Nephron (organoid): Measurements from ENCODE around the gene HMGN5.
A peak's percentile ranks its signal among the peaks of the same experiment; 100 is the strongest.

Experiments used
- H3K27ac Mint-ChIP-seq, 3 experiments: 2 replicates each; pipeline ENCODE4 v1.8.0; 2020; ENCODE audit warnings: mixed read lengths in 3 of 3, mild to moderate bottlenecking in 2 of 3, moderate library complexity in 1 of 3
- H3K27me3 Mint-ChIP-seq: 2 replicates; pipeline ENCODE4 v1.8.0; 2021; ENCODE audit warnings: low read depth, mild to moderate bottlenecking, moderate library complexity, mixed read lengths
- H3K36me3 Mint-ChIP-seq: 2 replicates; pipeline ENCODE4 v1.8.0; 2020; ENCODE audit warnings: low read depth, mixed read lengths
- H3K4me1 Mint-ChIP-seq: 2 replicates; pipeline ENCODE4 v1.8.0; 2020; ENCODE audit warnings: mixed read lengths
- H3K4me3 Mint-ChIP-seq, 3 experiments: 2 replicates each; pipeline ENCODE4 v1.8.0; 2020; ENCODE audit warnings: mild to moderate bottlenecking in 3 of 3, mixed read lengths in 3 of 3, moderate library complexity in 2 of 3
- H3K9me3 Mint-ChIP-seq: 2 replicates; pipeline ENCODE4 v1.8.0; 2020; ENCODE audit warnings: mixed read lengths
- CTCF ChIP-seq, 3 experiments: fragments of 200-600 bp; sonication (generic); IDR thresholded peaks; one replicate each; pipeline ENCODE4 v1.5.0; 2021; ENCODE audit warnings: antibody characterized with exemption in 3 of 3; ENCODE audit not compliant: unreplicated experiment in 3 of 3

Gene HMGN5

GRCh38 chrX:81120258-81120935 is 81.3 kb downstream of the HMGN5 start:
- no peak for TF ChIP-seq CTCF (IDR thresholded peaks at IDR 0.05; ENCODE audit: unreplicated experiment in 3 of 3)
- Mint-ChIP-seq H3K4me1 (peaks cover 5% of the 10 kb centered on the region), H3K36me3 (no peaks in the 10 kb centered on the region), H3K4me3 (peak overlapping the region; percentile 91 to 94 (median 93)), H3K27ac (peak overlapping the region; percentile 64 to 93 (median 91)), H3K27me3 (peaks cover 24% of the 10 kb centered on the region), H3K9me3 (no peaks in the 10 kb centered on the region)

GRCh38 chrX:81114757-81115156 is 87.0 kb downstream of the HMGN5 start:
- peaks cover 4% of the 10 kb centered on the region for H3K4me1 Mint-ChIP-seq
- no peaks in the 10 kb centered on the region for H3K27me3 Mint-ChIP-seq
- no peaks in the 10 kb centered on the region for H3K36me3 Mint-ChIP-seq
- no peaks in the 10 kb centered on the region for H3K9me3 Mint-ChIP-seq
- no peak for TF ChIP-seq CTCF (IDR thresholded peaks at IDR 0.05; ENCODE audit: unreplicated experiment in 3 of 3)
- H3K4me3 Mint-ChIP-seq = no peak overlapping the region
- no peak overlapping the region for H3K27ac Mint-ChIP-seq

- no peak for TF ChIP-seq CTCF (IDR thresholded peaks at IDR 0.05; ENCODE audit: unreplicated experiment in 3 of 3)
- no peak overlapping the region for H3K27ac Mint-ChIP-seq
- peaks cover 15% of the 10 kb centered on the region for H3K9me3 Mint-ChIP-seq
- H3K36me3 Mint-ChIP-seq = peaks cover 3% of the 10 kb centered on the region
- H3K27me3 Mint-ChIP-seq = no peaks in the 10 kb centered on the region
- H3K4me1 Mint-ChIP-seq = no peaks in the 10 kb centered on the region
- H3K4me3 Mint-ChIP-seq = no peak overlapping the region
These were observed 91.4 kb downstream of the HMGN5 start for GRCh38 chrX:81110286-81110685.

- Mint-ChIP-seq H3K27ac (no peak overlapping the region), H3K9me3 (peaks cover 23% of the 10 kb centered on the region), H3K27me3 (no peaks in the 10 kb centered on the region), H3K4me3 (no peak overlapping the region), H3K36me3 (no peaks in the 10 kb centered on the region), H3K4me1 (no peaks in the 10 kb centered on the region)
- no peak for TF ChIP-seq CTCF (IDR thresholded peaks at IDR 0.05; ENCODE audit: unreplicated experiment in 3 of 3)
These were observed 119.1 kb downstream of the HMGN5 start for GRCh38 chrX:81082649-81083048.
